ENCODE measurements around the gene JPT2. TPM values are rescaled to one million over a fixed set of nuclear protein-coding genes. Genes with fewer than 3 reads are reported as not detected.

The JPT2 gene
- total RNA-seq, 1 donor from 2014 or later = 132 TPM

DNA sequence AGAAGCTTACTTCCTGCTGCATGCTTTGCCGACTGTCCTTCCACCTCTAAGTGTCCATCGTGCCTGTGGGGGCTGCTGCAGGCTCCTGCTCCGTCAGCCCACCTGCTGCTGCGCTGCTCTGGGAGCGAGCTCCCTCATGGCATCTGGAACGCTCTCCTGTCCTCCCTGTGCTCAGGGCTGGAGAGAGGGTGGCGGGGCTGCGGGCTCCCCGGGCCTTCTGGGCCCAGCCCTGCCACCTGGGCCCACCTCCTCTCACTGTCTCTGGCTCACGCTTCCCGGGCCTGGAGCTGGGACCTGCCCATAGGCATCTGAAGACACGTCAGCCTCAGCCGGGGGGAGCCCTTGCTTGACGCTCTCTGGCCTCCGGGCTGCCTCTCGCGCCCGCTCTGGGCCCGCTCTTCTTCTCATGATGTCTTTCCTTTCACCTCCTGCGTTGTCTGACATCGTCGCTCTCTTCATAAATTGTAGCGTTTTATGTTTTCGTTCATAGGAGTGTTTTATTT, 66.3 kb downstream of the JPT2 start:
- Mint-ChIP-seq H3K27me3 (no peaks in the 10 kb centered on the region), H3K4me1 (ENCODE audit: unreplicated experiment) (no peaks in the 10 kb centered on the region), H3K4me3 (no peak overlapping the region), H3K9me3 (no peaks in the 10 kb centered on the region), H3K27ac (no peak overlapping the region), H3K36me3 (no peaks in the 10 kb centered on the region)
- DNase-seq (ENCODE audit: extremely low spot score, unreplicated experiment) = no peak
- TF ChIP-seq, protein P1, sequence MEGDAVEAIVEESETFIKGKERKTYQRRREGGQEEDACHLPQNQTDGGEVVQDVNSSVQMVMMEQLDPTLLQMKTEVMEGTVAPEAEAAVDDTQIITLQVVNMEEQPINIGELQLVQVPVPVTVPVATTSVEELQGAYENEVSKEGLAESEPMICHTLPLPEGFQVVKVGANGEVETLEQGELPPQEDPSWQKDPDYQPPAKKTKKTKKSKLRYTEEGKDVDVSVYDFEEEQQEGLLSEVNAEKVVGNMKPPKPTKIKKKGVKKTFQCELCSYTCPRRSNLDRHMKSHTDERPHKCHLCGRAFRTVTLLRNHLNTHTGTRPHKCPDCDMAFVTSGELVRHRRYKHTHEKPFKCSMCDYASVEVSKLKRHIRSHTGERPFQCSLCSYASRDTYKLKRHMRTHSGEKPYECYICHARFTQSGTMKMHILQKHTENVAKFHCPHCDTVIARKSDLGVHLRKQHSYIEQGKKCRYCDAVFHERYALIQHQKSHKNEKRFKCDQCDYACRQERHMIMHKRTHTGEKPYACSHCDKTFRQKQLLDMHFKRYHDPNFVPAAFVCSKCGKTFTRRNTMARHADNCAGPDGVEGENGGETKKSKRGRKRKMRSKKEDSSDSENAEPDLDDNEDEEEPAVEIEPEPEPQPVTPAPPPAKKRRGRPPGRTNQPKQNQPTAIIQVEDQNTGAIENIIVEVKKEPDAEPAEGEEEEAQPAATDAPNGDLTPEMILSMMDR (conservative IDR thresholded peaks at IDR 0.05) = no peak

DNA sequence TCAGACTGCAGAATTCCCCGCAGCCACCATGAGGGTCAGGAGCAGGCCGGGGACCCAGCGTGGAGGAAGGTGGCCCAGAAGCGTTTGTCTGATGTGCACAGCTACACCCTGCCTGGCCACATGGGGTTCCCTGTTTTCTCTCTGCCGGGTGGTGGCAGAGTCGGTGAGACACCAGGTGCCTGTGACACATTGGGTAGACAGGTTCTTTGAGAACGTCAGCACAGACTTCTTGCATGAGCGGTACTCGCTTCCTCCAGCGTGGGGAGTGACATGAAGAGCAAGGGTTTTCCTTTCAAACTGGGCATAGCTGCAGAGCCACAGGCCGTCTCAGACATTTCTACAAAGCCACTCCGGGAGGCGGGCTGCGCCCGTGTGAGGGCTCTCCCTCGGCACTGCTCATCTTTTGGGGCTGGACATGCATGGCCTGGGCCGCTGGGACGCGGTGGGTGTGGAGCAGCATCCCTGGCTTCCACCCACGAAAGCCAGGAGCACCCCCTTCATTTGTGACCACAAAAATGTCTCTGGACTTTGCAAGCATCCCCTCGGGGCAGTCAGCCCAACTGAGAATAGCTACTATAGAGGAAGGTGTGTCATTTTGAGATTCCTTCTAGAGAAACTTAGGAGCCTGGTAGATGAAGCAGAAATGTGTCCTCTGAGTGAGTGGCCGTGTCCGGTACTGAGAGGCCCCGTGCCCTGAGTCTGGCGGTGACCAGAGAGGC, 67.3 kb downstream of the JPT2 start:
- H3K27ac Mint-ChIP-seq = peak overlapping the region; percentile 41
- no peaks in the 10 kb centered on the region for H3K36me3 Mint-ChIP-seq
- no peaks in the 10 kb centered on the region for H3K4me1 Mint-ChIP-seq (ENCODE audit: unreplicated experiment)
- no peak for DNase-seq (ENCODE audit: extremely low spot score, unreplicated experiment)
- no peaks in the 10 kb centered on the region for H3K9me3 Mint-ChIP-seq
- TF ChIP-seq, protein P1 (conservative IDR thresholded peaks at IDR 0.05) = no peak
- H3K27me3 Mint-ChIP-seq = no peaks in the 10 kb centered on the region
- H3K4me3 Mint-ChIP-seq = no peak overlapping the region

DNA sequence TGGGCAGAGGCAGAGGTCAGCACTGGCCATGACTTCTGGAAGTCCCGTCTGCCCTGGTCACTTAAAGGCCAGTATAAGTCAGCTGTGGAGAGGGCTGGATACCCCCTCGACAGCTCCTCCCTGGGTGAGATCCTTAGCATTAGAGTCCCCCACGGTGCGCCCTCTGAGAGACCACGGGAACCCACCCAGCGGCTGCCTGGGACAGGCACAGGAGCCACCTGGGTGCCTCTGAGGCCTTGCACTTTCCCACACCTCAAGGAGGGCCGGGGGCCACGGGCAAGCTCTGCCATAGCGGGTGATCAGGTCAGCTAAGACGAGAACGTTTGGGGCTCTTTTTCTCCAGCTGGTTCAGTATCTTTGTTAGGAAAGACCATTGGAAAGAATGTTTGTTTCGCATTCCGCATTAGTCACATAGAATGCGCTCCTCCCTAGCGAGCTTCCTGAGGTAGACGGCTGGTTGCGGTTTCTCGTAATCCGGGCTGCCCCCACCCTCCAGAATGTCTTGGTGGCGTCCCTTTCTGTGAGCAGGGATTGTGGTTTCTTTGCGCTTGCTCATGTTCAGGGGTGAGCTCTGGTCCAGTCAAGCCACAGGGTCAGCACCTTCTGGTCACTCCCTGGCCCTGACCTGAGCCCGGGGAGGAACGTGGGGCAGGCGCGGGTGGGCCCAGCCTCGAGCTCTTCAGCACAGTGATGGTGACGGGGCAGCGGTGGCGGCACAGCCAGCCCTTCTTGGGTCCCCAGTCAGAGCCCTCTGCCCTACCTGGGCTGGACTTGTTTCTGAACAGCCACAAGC, 68.0 kb downstream of the JPT2 start:
- Mint-ChIP-seq H3K9me3 (no peaks in the 10 kb centered on the region), H3K27ac (peak overlapping the region; percentile 41)

DNA sequence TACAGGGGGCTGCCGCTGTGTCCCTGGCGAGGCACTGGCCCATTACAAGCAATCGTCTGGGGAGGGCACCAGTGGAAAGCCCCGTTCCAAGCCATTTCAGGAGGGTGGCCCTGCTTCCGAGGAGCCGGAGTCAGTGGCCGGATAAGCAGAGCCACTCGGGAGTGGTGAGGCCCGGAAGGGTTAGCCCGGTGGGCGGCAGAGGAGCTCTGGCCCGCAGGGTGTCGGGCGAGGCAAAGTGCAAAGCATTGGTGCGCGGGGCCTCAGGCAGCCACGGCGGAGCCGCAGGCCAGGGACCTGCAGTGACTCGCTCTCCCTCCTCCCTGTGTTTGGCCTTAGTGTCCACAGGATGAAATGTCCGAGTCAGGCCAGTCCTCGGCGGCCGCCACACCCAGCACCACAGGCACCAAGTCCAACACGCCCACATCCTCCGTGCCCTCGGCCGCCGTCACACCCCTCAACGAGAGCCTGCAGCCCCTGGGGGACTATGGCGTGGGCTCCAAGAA, 68.7 kb downstream of the JPT2 start:
- no peaks in the 10 kb centered on the region for H3K9me3 Mint-ChIP-seq
- H3K27ac Mint-ChIP-seq = no peak overlapping the region
- no peaks in the 10 kb centered on the region for H3K27me3 Mint-ChIP-seq

More for the DNA sequence above, 68.0 kb downstream of the JPT2 start:
- no peaks in the 10 kb centered on the region for H3K27me3 Mint-ChIP-seq
- H3K4me1 Mint-ChIP-seq (ENCODE audit: unreplicated experiment) = no peaks in the 10 kb centered on the region
- H3K4me3 Mint-ChIP-seq = no peak overlapping the region
- no peaks in the 10 kb centered on the region for H3K36me3 Mint-ChIP-seq
- TF ChIP-seq, protein P1 (conservative IDR thresholded peaks at IDR 0.05) = no peak
- no peak for DNase-seq (ENCODE audit: extremely low spot score, unreplicated experiment)

DNA sequence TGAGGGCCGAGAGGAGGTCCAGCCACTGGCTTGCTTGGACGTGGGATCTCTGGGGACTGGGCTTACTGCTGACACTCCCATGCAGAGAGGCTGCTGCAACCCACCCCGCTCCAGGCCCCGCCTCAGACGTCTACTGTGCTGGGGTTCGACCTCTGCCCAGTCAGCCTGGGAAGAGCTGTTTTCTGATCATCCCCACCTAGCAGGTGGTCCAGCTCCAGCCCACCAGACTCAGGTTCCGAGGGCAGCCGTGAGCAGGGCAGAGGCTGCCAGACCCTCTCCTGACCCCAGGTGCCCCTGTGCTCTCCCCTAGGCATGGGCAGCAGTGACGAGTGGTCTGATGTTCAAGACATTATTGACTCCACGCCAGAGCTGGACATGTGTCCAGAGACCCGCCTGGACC, 69.9 kb downstream of the JPT2 start:
- TF ChIP-seq, protein P1 (conservative IDR thresholded peaks at IDR 0.05) = no peak
- H3K9me3 Mint-ChIP-seq = no peaks in the 10 kb centered on the region
- DNase-seq (ENCODE audit: extremely low spot score, unreplicated experiment) = no peak
- H3K36me3 Mint-ChIP-seq = no peaks in the 10 kb centered on the region
- H3K27me3 Mint-ChIP-seq = no peaks in the 10 kb centered on the region
- H3K4me3 Mint-ChIP-seq = no peak overlapping the region
- no peaks in the 10 kb centered on the region for H3K4me1 Mint-ChIP-seq (ENCODE audit: unreplicated experiment)
- H3K27ac Mint-ChIP-seq = no peak overlapping the region

More for the DNA sequence above, 68.7 kb downstream of the JPT2 start:
- TF ChIP-seq, protein P1 (conservative IDR thresholded peaks at IDR 0.05) = no peak
- Mint-ChIP-seq H3K4me3 (no peak overlapping the region), H3K36me3 (no peaks in the 10 kb centered on the region), H3K4me1 (ENCODE audit: unreplicated experiment) (no peaks in the 10 kb centered on the region)
- no peak for DNase-seq (ENCODE audit: extremely low spot score, unreplicated experiment)
